Breast epithelium (tissue), 4 donors: Measurements from ENCODE around the gene SPN. TPM values are rescaled to one million over a fixed set of nuclear protein-coding genes. Genes with fewer than 3 reads are reported as not detected.

Source experiments
- DNase-seq, 2 donors: peaks; one replicate each; pipeline ENCODE4 v3.0.0-alpha.2; 2019; ENCODE audit warnings: low spot score in 2 of 2
- H3K27ac ChIP-seq, 2 donors: fragments of 200-600 bp; sonication (generic) in 1 of 2; one replicate each; pipeline ENCODE4 v1.5.1; 2016 to 2019; ENCODE audit warnings: mild to moderate bottlenecking in 1 of 2
- H3K27me3 ChIP-seq, 2 donors: fragments of 200-600 bp; sonication (generic) in 1 of 2; one replicate each; pipeline versions ENCODE4 v1.5.1 to v1.6.0; 2017 to 2019; ENCODE audit warnings: control low read depth in 1 of 2, mild to moderate bottlenecking in 1 of 2
- H3K36me3 ChIP-seq: fragments of 200-600 bp; one replicate; pipeline ENCODE4 v1.5.1; 2019
- H3K4me1 ChIP-seq, 2 donors: fragments of 200-600 bp; sonication (generic); one replicate each; pipeline ENCODE4 v1.5.1; 2016 to 2019; ENCODE audit warnings: control low read depth in 1 of 2
- H3K4me3 ChIP-seq, 3 donors: fragments of 200-600 bp; sonication (generic); 1 replicate in 2 of 3; 2 replicates in 1 of 3; pipeline ENCODE4 v1.5.1; 2016 to 2019; ENCODE audit warnings: mild to moderate bottlenecking in 3 of 3, moderate library complexity in 2 of 3
- H3K9me3 ChIP-seq, 2 donors: fragments of 200-600 bp; sonication (generic) in 1 of 2; one replicate each; pipeline ENCODE4 v1.5.1; 2016 to 2019; ENCODE audit warnings: control low read depth in 1 of 2
- POLR2A ChIP-seq: fragments of 450-650 bp; IDR thresholded peaks from one replicate; pipeline ENCODE4 v1.6.1; 2016; ENCODE audit warnings: antibody characterized with exemption, mild to moderate bottlenecking, moderate library complexity
- POLR2AphosphoS5 ChIP-seq, 3 donors: sonication (generic); formaldehyde crosslinking; IDR thresholded peaks; one replicate each; pipeline ENCODE4 v1.6.1; 2017; ENCODE audit warnings: antibody characterized with exemption in 3 of 3
- intact Hi-C: fragments of 100-400 bp; cut with DNase I; formaldehyde crosslinking; loops from one replicate; pipeline ENCODE4 v1.15.1; 2023; ENCODE audit warnings: low total_unique reads
- total RNA-seq, 3 donors: library from RNA; depleted of rRNA; stranded (reverse); fragments of >200 nt; gene quantifications; one replicate each; pipeline ENCODE4 v1.1.0, GENCODE V29; 2016
- TF ChIP-seq, protein P1 (sequence below), 3 donors: fragments of 450-650 bp; IDR thresholded peaks; one replicate each; pipeline ENCODE4 v1.5.1; 2016 to 2017; ENCODE audit warnings: antibody characterized with exemption in 3 of 3, mild to moderate bottlenecking in 3 of 3, moderate library complexity in 3 of 3

Gene SPN
- total RNA-seq, 3 donors from 2014 or later = 1.4 to 5.1 (median 2.3) TPM

- TF ChIP-seq, protein P1, sequence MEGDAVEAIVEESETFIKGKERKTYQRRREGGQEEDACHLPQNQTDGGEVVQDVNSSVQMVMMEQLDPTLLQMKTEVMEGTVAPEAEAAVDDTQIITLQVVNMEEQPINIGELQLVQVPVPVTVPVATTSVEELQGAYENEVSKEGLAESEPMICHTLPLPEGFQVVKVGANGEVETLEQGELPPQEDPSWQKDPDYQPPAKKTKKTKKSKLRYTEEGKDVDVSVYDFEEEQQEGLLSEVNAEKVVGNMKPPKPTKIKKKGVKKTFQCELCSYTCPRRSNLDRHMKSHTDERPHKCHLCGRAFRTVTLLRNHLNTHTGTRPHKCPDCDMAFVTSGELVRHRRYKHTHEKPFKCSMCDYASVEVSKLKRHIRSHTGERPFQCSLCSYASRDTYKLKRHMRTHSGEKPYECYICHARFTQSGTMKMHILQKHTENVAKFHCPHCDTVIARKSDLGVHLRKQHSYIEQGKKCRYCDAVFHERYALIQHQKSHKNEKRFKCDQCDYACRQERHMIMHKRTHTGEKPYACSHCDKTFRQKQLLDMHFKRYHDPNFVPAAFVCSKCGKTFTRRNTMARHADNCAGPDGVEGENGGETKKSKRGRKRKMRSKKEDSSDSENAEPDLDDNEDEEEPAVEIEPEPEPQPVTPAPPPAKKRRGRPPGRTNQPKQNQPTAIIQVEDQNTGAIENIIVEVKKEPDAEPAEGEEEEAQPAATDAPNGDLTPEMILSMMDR (IDR thresholded peaks at IDR 0.05) = no peak
- TF ChIP-seq POLR2AphosphoS5 (IDR thresholded peaks at IDR 0.05) = no peak
- TF ChIP-seq POLR2A = no peak
- no peak overlapping the region for H3K27ac ChIP-seq
- intact Hi-C loops = no loop called here
- DNase-seq = no peak
- no peaks in the 10 kb centered on the region for H3K9me3 ChIP-seq
- no peak overlapping the region for H3K4me3 ChIP-seq
- no peaks in the 10 kb centered on the region for H3K27me3 ChIP-seq
- H3K4me1 ChIP-seq = no peaks in the 10 kb centered on the region
- no peaks in the 10 kb centered on the region for H3K36me3 ChIP-seq
Measured at GRCh38 chr16:29667755-29668154, 4.7 kb downstream of the SPN start.

DNA sequence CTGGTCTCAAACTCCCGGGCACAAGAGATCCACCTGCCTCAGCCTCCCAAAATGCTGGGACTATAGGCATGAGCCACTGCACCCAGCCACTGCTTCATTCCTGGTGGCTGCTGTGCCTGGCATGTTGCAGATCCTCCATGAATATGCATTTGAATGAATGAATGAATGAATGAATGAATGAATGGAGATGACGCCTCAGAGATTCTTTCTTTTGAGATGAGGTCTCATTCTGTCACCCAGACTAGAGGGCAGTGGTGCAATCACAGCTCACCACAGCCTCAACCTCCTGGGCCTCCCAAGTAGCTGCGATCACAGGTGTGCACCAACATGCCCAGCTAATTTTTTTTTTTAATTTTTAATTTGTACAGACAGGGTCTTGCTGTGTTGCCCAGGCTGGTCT lies 5.2 kb downstream of the SPN start:
- H3K4me1 ChIP-seq = no peaks in the 10 kb centered on the region
- no peaks in the 10 kb centered on the region for H3K9me3 ChIP-seq
- intact Hi-C loops = no loop called here
- no peaks in the 10 kb centered on the region for H3K36me3 ChIP-seq
- no peaks in the 10 kb centered on the region for H3K27me3 ChIP-seq
- TF ChIP-seq POLR2A (no peak), POLR2AphosphoS5 (IDR thresholded peaks at IDR 0.05) (no peak)
- TF ChIP-seq, protein P1 (IDR thresholded peaks at IDR 0.05) = no peak
- no peak overlapping the region for H3K4me3 ChIP-seq
- no peak for DNase-seq
- no peak overlapping the region for H3K27ac ChIP-seq

DNA sequence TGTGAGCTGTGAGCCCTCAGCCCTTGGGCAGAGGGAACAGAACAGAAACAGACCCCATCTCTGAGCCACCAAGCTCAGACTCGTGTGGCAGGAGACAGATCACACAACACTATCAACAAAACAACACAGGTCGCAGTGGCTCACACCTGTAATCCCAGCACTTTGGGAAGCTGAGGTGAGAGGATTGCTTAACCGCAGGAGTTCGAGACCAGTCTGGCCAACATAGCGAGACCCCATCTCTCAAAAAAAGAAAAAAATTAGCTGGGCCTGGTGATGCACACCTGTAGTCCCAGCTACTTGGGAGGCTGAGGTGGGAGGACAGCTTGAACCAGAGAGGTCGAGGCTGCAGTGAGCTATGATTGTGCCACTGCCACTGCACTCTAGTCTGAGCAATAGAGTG lies 10.5 kb downstream of the SPN start:
- no peaks in the 10 kb centered on the region for H3K9me3 ChIP-seq
- no peaks in the 10 kb centered on the region for H3K36me3 ChIP-seq
- TF ChIP-seq, protein P1 (IDR thresholded peaks at IDR 0.05) = no peak
- TF ChIP-seq POLR2A (no peak), POLR2AphosphoS5 (IDR thresholded peaks at IDR 0.05) (no peak)
- intact Hi-C loops = no loop called here
- no peaks in the 10 kb centered on the region for H3K4me1 ChIP-seq
- no peak overlapping the region for H3K27ac ChIP-seq
- no peak for DNase-seq
- no peak overlapping the region for H3K4me3 ChIP-seq
- no peaks in the 10 kb centered on the region for H3K27me3 ChIP-seq

DNA sequence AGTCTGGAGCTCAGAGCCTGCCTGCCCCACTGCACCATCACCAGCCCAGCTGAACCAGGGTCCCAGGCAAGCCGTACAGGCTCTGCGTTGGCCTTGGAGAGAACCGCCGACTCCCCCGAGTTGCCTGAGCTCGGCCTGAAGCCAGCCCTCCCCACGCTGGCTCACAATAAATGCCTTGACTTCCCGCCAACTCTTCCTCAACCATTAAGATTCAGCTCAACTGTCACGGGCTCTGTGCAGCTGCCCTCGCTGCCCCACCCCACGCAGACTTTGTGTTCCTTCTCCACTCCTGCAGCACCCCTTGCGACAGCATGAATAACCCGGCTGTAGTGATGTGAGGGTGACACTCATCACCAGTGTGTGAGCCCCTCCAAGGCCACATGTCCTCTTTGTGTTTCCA lies 11.1 kb downstream of the SPN start:
- TF ChIP-seq, protein P1 (IDR thresholded peaks at IDR 0.05) = no peak
- no peak for TF ChIP-seq POLR2AphosphoS5 (IDR thresholded peaks at IDR 0.05)
- no peak for TF ChIP-seq POLR2A
- no peaks in the 10 kb centered on the region for H3K27me3 ChIP-seq
- no peak overlapping the region for H3K27ac ChIP-seq
- no peak for DNase-seq
- no peaks in the 10 kb centered on the region for H3K4me1 ChIP-seq
- no peaks in the 10 kb centered on the region for H3K36me3 ChIP-seq
- intact Hi-C loops = no loop called here
- no peak overlapping the region for H3K4me3 ChIP-seq
- no peaks in the 10 kb centered on the region for H3K9me3 ChIP-seq

- DNase-seq = no peak
- H3K27ac ChIP-seq = no peak overlapping the region
- no peaks in the 10 kb centered on the region for H3K4me1 ChIP-seq
- H3K36me3 ChIP-seq = no peaks in the 10 kb centered on the region
- no peaks in the 10 kb centered on the region for H3K27me3 ChIP-seq
- TF ChIP-seq POLR2AphosphoS5 (IDR thresholded peaks at IDR 0.05) (no peak), POLR2A (no peak)
- TF ChIP-seq, protein P1 (IDR thresholded peaks at IDR 0.05) = no peak
- no peaks in the 10 kb centered on the region for H3K9me3 ChIP-seq
- no peak overlapping the region for H3K4me3 ChIP-seq
- intact Hi-C loops = no loop called here
Measured at GRCh38 chr16:29675811-29676643, 13.0 kb downstream of the SPN start.
